ENCODE results near the gene MAP3K19.

The MAP3K19 gene

GRCh38 chr2:134950886-134951285 lies 96.4 kb downstream of the MAP3K19 start:
- Histone ChIP-seq H3K4me3 (ENCODE audit: low read depth, low read length) (no peak overlapping the region), H3K9me3 (ENCODE audit: control insufficient read depth, insufficient read depth, low read depth, low read length) (no peaks in the 10 kb centered on the region), H3K36me3 (ENCODE audit: control insufficient read depth in 2 of 2, insufficient read depth in 1 of 2, low read length in 2 of 2) (peaks cover 41 to 91% of the 10 kb centered on the region in 2 experiments), H3K4me1 (ENCODE audit: control insufficient read depth, insufficient read depth, low read length) (no peaks in the 10 kb centered on the region), H3K27ac (ENCODE audit: extremely low read depth, low read depth, low read length) (no peak overlapping the region)
- no peak for TF ChIP-seq ZNF19 (tag by site-specific recombination; IDR thresholded peaks at IDR 0.05; ENCODE audit: low read depth)
- TF ChIP-seq ZSCAN23 (tag by site-specific recombination; IDR thresholded peaks at IDR 0.05) = no peak
- no peak for TF ChIP-seq ZNF639 (tag by site-specific recombination; IDR thresholded peaks at IDR 0.05)
- no peak for TF ChIP-seq ZNF2 (tag by site-specific recombination; IDR thresholded peaks at IDR 0.05)
- no peak for TF ChIP-seq ZBTB1 (tag by site-specific recombination; IDR thresholded peaks at IDR 0.05)
- TF ChIP-seq ZBTB17 (tag by site-specific recombination; IDR thresholded peaks at IDR 0.05) = no peak
- no peak for TF ChIP-seq WT1 (tag by site-specific recombination; IDR thresholded peaks at IDR 0.05)
- no peak for TF ChIP-seq ZNF660 (tag by site-specific recombination; IDR thresholded peaks at IDR 0.05)
- no peak for TF ChIP-seq ZNF558 (tag by site-specific recombination; IDR thresholded peaks at IDR 0.05)
- TF ChIP-seq CTCF (tag by site-specific recombination; IDR thresholded peaks at IDR 0.05) = no peak
- TF ChIP-seq ZNF391 (tag by site-specific recombination; IDR thresholded peaks at IDR 0.05; ENCODE audit: borderline replicate concordance, low read depth) = no peak
- no peak for TF ChIP-seq ZNF169 (tag by site-specific recombination; IDR thresholded peaks at IDR 0.05)
- no peak for TF ChIP-seq ZNF621 (tag by site-specific recombination; IDR thresholded peaks at IDR 0.05)
- no peak for TF ChIP-seq ZNF555 (tag by site-specific recombination; conservative IDR thresholded peaks at IDR 0.05)
- no peak for TF ChIP-seq ZBTB10 (tag by site-specific recombination; IDR thresholded peaks at IDR 0.05)
- no peak for TF ChIP-seq ZNF221 (tag by site-specific recombination; IDR thresholded peaks at IDR 0.05; ENCODE audit: borderline replicate concordance)
- no peak for TF ChIP-seq ZNF707 (tag by site-specific recombination; IDR thresholded peaks at IDR 0.05)
- ChIA-PET POLR2A (no interaction called here), CTCF (no interaction called here)

GRCh38 chr2:134949981-134950708 lies 97.1 kb downstream of the MAP3K19 start:
- H3K27ac ChIP-seq (ENCODE audit: extremely low read depth, low read depth, low read length) = no peak overlapping the region
- POLR2A ChIA-PET = no interaction called here
- CTCF ChIA-PET = interaction anchor here (0.7 kb wide), 1 partner anchor 951 kb away, joined by 3 read pairs; no protein-coding TSS in a partner anchor
- peaks cover 41 to 90% of the 10 kb centered on the region in 2 experiments for H3K36me3 ChIP-seq (ENCODE audit: control insufficient read depth in 2 of 2, insufficient read depth in 1 of 2, low read length in 2 of 2)
- no peak overlapping the region for H3K4me3 ChIP-seq (ENCODE audit: low read depth, low read length)
- H3K4me1 ChIP-seq (ENCODE audit: control insufficient read depth, insufficient read depth, low read length) = no peaks in the 10 kb centered on the region
- H3K9me3 ChIP-seq (ENCODE audit: control insufficient read depth, insufficient read depth, low read depth, low read length) = no peaks in the 10 kb centered on the region
- TF ChIP-seq ZNF585B (tag by site-specific recombination; IDR thresholded peaks at IDR 0.05) (no peak), PRDM1 (tag by site-specific recombination; IDR thresholded peaks at IDR 0.05) (no peak), SP2 (tag by site-specific recombination; IDR thresholded peaks at IDR 0.05) (no peak), ZNF513 (tag by site-specific recombination; IDR thresholded peaks at IDR 0.05) (no peak), KLF9 (tag by site-specific recombination; IDR thresholded peaks at IDR 0.05; ENCODE audit: low read depth) (no peak), GLI2 (tag by site-specific recombination; IDR thresholded peaks at IDR 0.05; ENCODE audit: borderline replicate concordance, low read depth) (no peak), ZNF223 (tag by site-specific recombination; IDR thresholded peaks at IDR 0.05) (no peak), WT1 (tag by site-specific recombination; IDR thresholded peaks at IDR 0.05) (no peak), SCRT2 (tag by site-specific recombination; IDR thresholded peaks at IDR 0.05) (no peak)

Measured in HEK293 (cell line).